A549 (cell line): ENCODE measurements around the gene REV1.

Source experiments
- CEBPB ChIP-seq, 2 experiments: fragments of >200 bp in 1 of 2; sonication (Bioruptor Twin) in 1 of 2; formaldehyde crosslinking in 1 of 2; IDR thresholded peaks; 2 replicates each; pipeline ENCODE4 v1.6.1; 2012 to 2016
- CHD4 ChIP-seq: fragments of 200-600 bp; sonication (generic); IDR thresholded peaks from 2 replicates; pipeline ENCODE4 v1.6.1; 2016; ENCODE audit warnings: antibody characterized with exemption, mild to moderate bottlenecking, borderline replicate concordance
- EP300 ChIP-seq, 2 experiments: fragments of >200 bp; sonication (Bioruptor Twin); formaldehyde crosslinking; IDR thresholded peaks; 2 replicates in 1 of 2; 3 replicates in 1 of 2; pipeline ENCODE4 v1.6.1; 2016 to 2017
- JUN ChIP-seq, 2 experiments: fragments of >200 bp; sonication (Bioruptor Twin); formaldehyde crosslinking; IDR thresholded peaks; 2 replicates in 1 of 2; 3 replicates in 1 of 2; pipeline ENCODE4 v1.6.1; 2016 to 2017
- POLR2A ChIP-seq: IDR thresholded peaks from 2 replicates; pipeline ENCODE4 v1.6.1; 2012; ENCODE audit warnings: mild to moderate bottlenecking, low read length
- POLR2AphosphoS2 ChIP-seq: conservative IDR thresholded peaks from 2 replicates; pipeline ENCODE4 v1.6.1; 2012; ENCODE audit warnings: low read length, improper control_type of control experiment, inconsistent platforms
- RCOR1 ChIP-seq: fragments of 150-350 bp; IDR thresholded peaks from 2 replicates; pipeline ENCODE4 v1.6.1; 2014; ENCODE audit warnings: antibody characterized with exemption, low read length, low read depth
- RFX5 ChIP-seq: fragments of 450-650 bp; IDR thresholded peaks from 2 replicates; pipeline ENCODE4 v1.7.1; 2014; ENCODE audit warnings: antibody characterized with exemption, mild to moderate bottlenecking, moderate library complexity
- RNF2 ChIP-seq: fragments of 200-600 bp; sonication (generic); IDR thresholded peaks from 2 replicates; pipeline ENCODE4 v1.6.1; 2016; ENCODE audit warnings: low read depth, mild to moderate bottlenecking, antibody characterized with exemption, moderate library complexity, borderline replicate concordance
- TF ChIP-seq, protein P1 (sequence below): fragments of >200 bp; sonication (Bioruptor Twin); formaldehyde crosslinking; IDR thresholded peaks from 3 replicates; pipeline ENCODE4 v1.5.1; 2016
- TF ChIP-seq, protein P2 (sequence below): IDR thresholded peaks from 2 replicates; pipeline ENCODE4 v1.6.1; 2012; ENCODE audit warnings: low read depth, borderline replicate concordance
- TF ChIP-seq, protein P3 (sequence below): fragments of 250-450 bp; sonication (Bioruptor Pico); IDR thresholded peaks from 2 replicates; pipeline ENCODE4 v1.5.0; 2021; ENCODE audit warnings: mild to moderate bottlenecking, moderate library complexity, borderline replicate concordance

DNA sequence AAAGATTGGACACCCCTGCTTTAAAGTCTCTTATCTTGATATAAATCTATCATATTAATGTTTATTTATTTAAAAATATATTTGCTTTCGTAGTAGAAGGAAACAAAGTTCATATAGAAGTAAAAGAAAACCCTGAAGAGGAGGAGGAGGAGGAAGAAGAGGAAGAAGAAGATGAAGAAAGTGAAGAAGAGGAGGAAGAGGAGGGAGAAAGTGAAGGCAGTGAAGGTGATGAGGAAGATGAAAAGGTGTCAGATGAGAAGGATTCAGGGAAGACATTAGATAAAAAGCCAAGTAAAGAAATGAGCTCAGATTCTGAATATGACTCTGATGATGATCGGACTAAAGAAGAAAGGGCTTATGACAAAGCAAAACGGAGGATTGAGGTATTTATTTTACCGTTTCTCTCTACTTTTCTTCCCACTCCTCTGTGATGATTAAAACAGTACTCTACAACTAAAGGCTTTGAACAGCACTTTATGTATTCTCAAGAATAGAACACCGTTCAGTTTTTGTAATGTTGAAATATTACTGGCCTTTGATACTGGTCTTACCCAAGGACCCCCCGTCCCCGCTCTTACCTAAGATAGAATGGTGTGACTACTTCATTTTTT is 113.5 kb downstream of the REV1 start:
- TF ChIP-seq, protein P1, sequence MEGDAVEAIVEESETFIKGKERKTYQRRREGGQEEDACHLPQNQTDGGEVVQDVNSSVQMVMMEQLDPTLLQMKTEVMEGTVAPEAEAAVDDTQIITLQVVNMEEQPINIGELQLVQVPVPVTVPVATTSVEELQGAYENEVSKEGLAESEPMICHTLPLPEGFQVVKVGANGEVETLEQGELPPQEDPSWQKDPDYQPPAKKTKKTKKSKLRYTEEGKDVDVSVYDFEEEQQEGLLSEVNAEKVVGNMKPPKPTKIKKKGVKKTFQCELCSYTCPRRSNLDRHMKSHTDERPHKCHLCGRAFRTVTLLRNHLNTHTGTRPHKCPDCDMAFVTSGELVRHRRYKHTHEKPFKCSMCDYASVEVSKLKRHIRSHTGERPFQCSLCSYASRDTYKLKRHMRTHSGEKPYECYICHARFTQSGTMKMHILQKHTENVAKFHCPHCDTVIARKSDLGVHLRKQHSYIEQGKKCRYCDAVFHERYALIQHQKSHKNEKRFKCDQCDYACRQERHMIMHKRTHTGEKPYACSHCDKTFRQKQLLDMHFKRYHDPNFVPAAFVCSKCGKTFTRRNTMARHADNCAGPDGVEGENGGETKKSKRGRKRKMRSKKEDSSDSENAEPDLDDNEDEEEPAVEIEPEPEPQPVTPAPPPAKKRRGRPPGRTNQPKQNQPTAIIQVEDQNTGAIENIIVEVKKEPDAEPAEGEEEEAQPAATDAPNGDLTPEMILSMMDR: no peak
- TF ChIP-seq RNF2: no peak
- TF ChIP-seq, protein P2, sequence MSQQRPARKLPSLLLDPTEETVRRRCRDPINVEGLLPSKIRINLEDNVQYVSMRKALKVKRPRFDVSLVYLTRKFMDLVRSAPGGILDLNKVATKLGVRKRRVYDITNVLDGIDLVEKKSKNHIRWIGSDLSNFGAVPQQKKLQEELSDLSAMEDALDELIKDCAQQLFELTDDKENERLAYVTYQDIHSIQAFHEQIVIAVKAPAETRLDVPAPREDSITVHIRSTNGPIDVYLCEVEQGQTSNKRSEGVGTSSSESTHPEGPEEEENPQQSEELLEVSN: no peak
- TF ChIP-seq, protein P3, sequence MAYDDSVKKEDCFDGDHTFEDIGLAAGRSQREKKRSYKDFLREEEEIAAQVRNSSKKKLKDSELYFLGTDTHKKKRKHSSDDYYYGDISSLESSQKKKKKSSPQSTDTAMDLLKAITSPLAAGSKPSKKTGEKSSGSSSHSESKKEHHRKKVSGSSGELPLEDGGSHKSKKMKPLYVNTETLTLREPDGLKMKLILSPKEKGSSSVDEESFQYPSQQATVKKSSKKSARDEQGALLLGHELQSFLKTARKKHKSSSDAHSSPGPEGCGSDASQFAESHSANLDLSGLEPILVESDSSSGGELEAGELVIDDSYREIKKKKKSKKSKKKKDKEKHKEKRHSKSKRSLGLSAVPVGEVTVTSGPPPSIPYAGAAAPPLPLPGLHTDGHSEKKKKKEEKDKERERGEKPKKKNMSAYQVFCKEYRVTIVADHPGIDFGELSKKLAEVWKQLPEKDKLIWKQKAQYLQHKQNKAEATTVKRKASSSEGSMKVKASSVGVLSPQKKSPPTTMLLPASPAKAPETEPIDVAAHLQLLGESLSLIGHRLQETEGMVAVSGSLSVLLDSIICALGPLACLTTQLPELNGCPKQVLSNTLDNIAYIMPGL: no peak
- no peak for TF ChIP-seq POLR2A
- TF ChIP-seq JUN (IDR thresholded peaks at IDR 0.05): no peak
- TF ChIP-seq CEBPB (IDR thresholded peaks at IDR 0.05): no peak
- TF ChIP-seq RCOR1: no peak
- TF ChIP-seq CHD4: no peak
- TF ChIP-seq EP300 (IDR thresholded peaks at IDR 0.05): no peak
- no peak for TF ChIP-seq POLR2AphosphoS2
- no peak for TF ChIP-seq RFX5
